Neural crest cell (in vitro differentiated cells): ENCODE results near the gene VSIG10L2. TPM values are rescaled to one million over a fixed set of nuclear protein-coding genes. Genes with fewer than 3 reads are reported as not detected.
"Not testable (repeated sequence)": the region's sequence is repeated elsewhere in the genome, so short reads cannot be mapped to it uniquely, and the experiment has no call there.

ENCODE experiments used
- DNase-seq: peaks from one replicate; pipeline ENCODE4 v3.0.0; 2021; ENCODE audit warnings: low read depth, mixed read lengths, low spot score
- H3K27ac Mint-ChIP-seq: one replicate; pipeline ENCODE4 v1.8.0; 2021; ENCODE audit warnings: mild to moderate bottlenecking, mixed read lengths; ENCODE audit not compliant: unreplicated experiment
- H3K27me3 Mint-ChIP-seq: 2 replicates; pipeline ENCODE4 v1.8.0; 2021; ENCODE audit warnings: low read depth, mild to moderate bottlenecking, mixed read lengths
- H3K36me3 Mint-ChIP-seq: 2 replicates; pipeline ENCODE4 v1.8.0; 2021; ENCODE audit warnings: low read depth, mild to moderate bottlenecking, mixed read lengths
- H3K4me1 Mint-ChIP-seq: 2 replicates; pipeline ENCODE4 v1.8.0; 2021; ENCODE audit warnings: mixed read lengths
- H3K4me3 Mint-ChIP-seq: one replicate; pipeline ENCODE4 v1.8.0; 2021; ENCODE audit warnings: mild to moderate bottlenecking, mixed read lengths
- H3K9me3 Mint-ChIP-seq: 2 replicates; pipeline ENCODE4 v1.8.0; 2021; ENCODE audit warnings: mixed read lengths
- CTCF ChIP-seq: fragments of 200-600 bp; sonication (generic); conservative IDR thresholded peaks from 2 replicates; pipeline ENCODE4 v1.5.0; 2021; ENCODE audit warnings: antibody characterized with exemption, mild to moderate bottlenecking
- total RNA-seq: library from RNA; stranded (reverse); gene quantifications from 2 replicates; pipeline ENCODE4 v1.2.1, GENCODE V29; 2021

Gene VSIG10L2
- total RNA-seq, 1 donor from 2014 or later = not detected

- DNase-seq = no peak
- Mint-ChIP-seq H3K9me3 (no peaks in the 10 kb centered on the region), H3K27ac (no peak overlapping the region), H3K27me3 (no peaks in the 10 kb centered on the region), H3K4me3 (peak overlapping the region; percentile 10), H3K36me3 (no peaks in the 10 kb centered on the region), H3K4me1 (peaks cover 44% of the 10 kb centered on the region)
- no peak for TF ChIP-seq CTCF
Measured at GRCh38 chr11:125979511-125979910, 33.7 kb downstream of the VSIG10L2 start.

- Mint-ChIP-seq H3K36me3 (no peaks in the 10 kb centered on the region), H3K4me3 (no peak overlapping the region), H3K4me1 (peaks cover 44% of the 10 kb centered on the region), H3K27ac (no peak overlapping the region), H3K9me3 (no peaks in the 10 kb centered on the region), H3K27me3 (no peaks in the 10 kb centered on the region)
- no peak for TF ChIP-seq CTCF
- no peak for DNase-seq
Measured at GRCh38 chr11:125980436-125980835, 34.6 kb downstream of the VSIG10L2 start.

- H3K4me1 Mint-ChIP-seq = peaks cover 36% of the 10 kb centered on the region
- no peaks in the 10 kb centered on the region for H3K9me3 Mint-ChIP-seq
- no peak overlapping the region for H3K27ac Mint-ChIP-seq
- no peak for TF ChIP-seq CTCF
- H3K36me3 Mint-ChIP-seq = no peaks in the 10 kb centered on the region
- H3K4me3 Mint-ChIP-seq = no peak overlapping the region
- DNase-seq = no peak
- H3K27me3 Mint-ChIP-seq = no peaks in the 10 kb centered on the region
Measured at GRCh38 chr11:125982348-125982730, 36.5 kb downstream of the VSIG10L2 start.

GRCh38 chr11:125985956-125986355 is 40.1 kb downstream of the VSIG10L2 start:
- not testable (repeated sequence) for H3K9me3 Mint-ChIP-seq, H3K4me1 Mint-ChIP-seq, DNase-seq, H3K27me3 Mint-ChIP-seq, H3K36me3 Mint-ChIP-seq, H3K27ac Mint-ChIP-seq, H3K4me3 Mint-ChIP-seq

- Mint-ChIP-seq H3K27ac (no peak overlapping the region), H3K4me3 (no peak overlapping the region), H3K36me3 (no peaks in the 10 kb centered on the region), H3K4me1 (no peaks in the 10 kb centered on the region), H3K27me3 (no peaks in the 10 kb centered on the region), H3K9me3 (no peaks in the 10 kb centered on the region)
- TF ChIP-seq CTCF = no peak
- DNase-seq = no peak
Measured at GRCh38 chr11:125987066-125987641, 41.3 kb downstream of the VSIG10L2 start.

GRCh38 chr11:125990244-125990643 is 44.4 kb downstream of the VSIG10L2 start:
- Mint-ChIP-seq H3K27me3 (no peaks in the 10 kb centered on the region), H3K4me1 (peaks cover 10% of the 10 kb centered on the region), H3K4me3 (no peak overlapping the region), H3K36me3 (no peaks in the 10 kb centered on the region), H3K9me3 (no peaks in the 10 kb centered on the region), H3K27ac (no peak overlapping the region)
- no peak for DNase-seq
- TF ChIP-seq CTCF = no peak
